Keratinocyte (primary cell): ENCODE data around the gene LIN9.

Source experiments
- CTCF ChIP-seq, 3 experiments: IDR thresholded peaks in 1 of 3; conservative IDR thresholded peaks in 1 of 3; optimal IDR thresholded peaks in 1 of 3; 2 replicates in 2 of 3; 3 replicates in 1 of 3; pipeline versions ENCODE3 to v1.5.1; 2011; ENCODE audit warnings: low read length in 3 of 3, mild to moderate bottlenecking in 3 of 3, moderate library complexity in 2 of 3, control low read depth in 1 of 3, inconsistent platforms in 1 of 3; ENCODE audit not compliant: insufficient read depth in 2 of 3; ENCODE audit errors: extremely low read depth in 1 of 3
- EZH2 ChIP-seq: IDR thresholded peaks from one replicate; pipeline ENCODE4 v1.6.1; 2012; ENCODE audit warnings: inconsistent platforms, mild to moderate bottlenecking, low read length, moderate library complexity

GRCh38 chr1:226207048-226207447, 101.9 kb downstream of the LIN9 start:
- TF ChIP-seq CTCF (optimal IDR thresholded peaks at IDR 0.05 in 1 of 3, IDR thresholded peaks at IDR 0.05 in 1 of 3, conservative IDR thresholded peaks at IDR 0.05 in 1 of 3; ENCODE audit: extremely low read depth in 1 of 3, insufficient read depth in 2 of 3, low read length in 3 of 3) (no peak), EZH2 (no peak)
